IMR-90 (cell line): ENCODE data around the gene DCAF6.

ENCODE experiments used
- BHLHE40 ChIP-seq: fragments of 150-350 bp; IDR thresholded peaks from 2 replicates; pipeline ENCODE4 v1.6.1; 2016; ENCODE audit warnings: mild to moderate bottlenecking, low read depth, low read length
- CHD1 ChIP-seq: IDR thresholded peaks from 2 replicates; pipeline ENCODE4 v1.6.1; 2012; ENCODE audit warnings: low read depth, low read length, improper control_type of control experiment
- FOS ChIP-seq: fragments of 150-350 bp; IDR thresholded peaks from 2 replicates; pipeline ENCODE4 v1.6.1; 2016; ENCODE audit warnings: low read depth, low read length
- MAFK ChIP-seq: IDR thresholded peaks from 2 replicates; pipeline ENCODE4 v1.6.1; 2012; ENCODE audit warnings: low read depth, low read length, improper control_type of control experiment
- MXI1 ChIP-seq: IDR thresholded peaks from 2 replicates; pipeline ENCODE4 v1.6.1; 2012; ENCODE audit warnings: low read depth, mild to moderate bottlenecking, low read length, moderate library complexity, borderline replicate concordance
- NFE2L2 ChIP-seq: fragments of 150-350 bp; IDR thresholded peaks from 2 replicates; pipeline ENCODE4 v1.6.1; 2016; ENCODE audit warnings: low read depth, mild to moderate bottlenecking, low read length
- POLR2A ChIP-seq: IDR thresholded peaks from 2 replicates; pipeline ENCODE4 v1.6.1; 2012; ENCODE audit warnings: mild to moderate bottlenecking, low read depth, low read length
- RAD21 ChIP-seq: IDR thresholded peaks from 2 replicates; pipeline ENCODE4 v1.6.1; 2012; ENCODE audit warnings: low read length, improper control_type of control experiment
- RFX5 ChIP-seq: IDR thresholded peaks from 2 replicates; pipeline ENCODE4 v1.8.0; 2012; ENCODE audit warnings: low read depth, mild to moderate bottlenecking, low read length, moderate library complexity
- SMC3 ChIP-seq: fragments of 150-350 bp; IDR thresholded peaks from 2 replicates; pipeline ENCODE4 v1.6.1; 2016; ENCODE audit warnings: low read depth, mild to moderate bottlenecking, antibody characterized with exemption, low read length, moderate library complexity
- TF ChIP-seq, protein P1 (sequence below): conservative IDR thresholded peaks from 2 replicates; pipeline ENCODE4 v1.5.1; 2012; ENCODE audit warnings: mild to moderate bottlenecking, low read depth, low read length, improper control_type of control experiment
- TF ChIP-seq, protein P2 (sequence below): fragments of 150-350 bp; IDR thresholded peaks from 2 replicates; pipeline ENCODE4 v1.6.1; 2017; ENCODE audit warnings: mild to moderate bottlenecking, antibody characterized with exemption, low read length, low read depth
- TF ChIP-seq, protein P3 (sequence below): fragments of 150-350 bp; IDR thresholded peaks from 2 replicates; pipeline ENCODE4 v1.6.1; 2016; ENCODE audit warnings: low read depth, mild to moderate bottlenecking, low read length, moderate library complexity, borderline replicate concordance

DNA sequence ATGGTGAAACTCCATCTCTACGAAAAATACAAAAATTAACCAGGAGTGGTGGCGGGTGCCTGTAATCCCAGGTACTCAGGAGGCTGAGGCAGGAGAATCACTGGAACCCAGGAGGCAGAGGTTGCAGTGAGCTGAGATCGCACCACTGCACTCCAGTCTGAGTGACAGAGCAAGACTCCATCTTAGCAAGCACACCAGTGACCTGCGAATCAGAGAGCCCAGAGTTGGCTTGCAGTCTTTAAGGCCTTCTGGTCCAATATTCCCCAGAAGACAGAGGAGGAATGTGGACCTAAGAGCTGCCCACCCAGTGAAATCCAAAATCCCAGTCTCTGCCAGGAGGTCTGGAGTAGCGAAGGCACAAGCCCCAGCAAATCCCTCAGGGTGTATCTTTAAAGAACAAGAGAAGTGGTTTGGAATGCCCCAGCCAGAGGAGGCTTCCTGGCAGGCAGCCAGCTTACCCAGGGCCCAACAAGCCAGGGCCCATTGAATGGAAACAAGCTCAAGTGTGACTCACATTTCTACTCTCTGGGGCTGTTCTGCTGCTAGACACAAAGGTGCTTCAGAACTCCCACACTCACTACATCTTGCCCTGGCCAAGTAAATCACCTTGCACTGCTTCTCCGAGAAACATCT, 176.3 kb downstream of the DCAF6 start:
- TF ChIP-seq, protein P1, sequence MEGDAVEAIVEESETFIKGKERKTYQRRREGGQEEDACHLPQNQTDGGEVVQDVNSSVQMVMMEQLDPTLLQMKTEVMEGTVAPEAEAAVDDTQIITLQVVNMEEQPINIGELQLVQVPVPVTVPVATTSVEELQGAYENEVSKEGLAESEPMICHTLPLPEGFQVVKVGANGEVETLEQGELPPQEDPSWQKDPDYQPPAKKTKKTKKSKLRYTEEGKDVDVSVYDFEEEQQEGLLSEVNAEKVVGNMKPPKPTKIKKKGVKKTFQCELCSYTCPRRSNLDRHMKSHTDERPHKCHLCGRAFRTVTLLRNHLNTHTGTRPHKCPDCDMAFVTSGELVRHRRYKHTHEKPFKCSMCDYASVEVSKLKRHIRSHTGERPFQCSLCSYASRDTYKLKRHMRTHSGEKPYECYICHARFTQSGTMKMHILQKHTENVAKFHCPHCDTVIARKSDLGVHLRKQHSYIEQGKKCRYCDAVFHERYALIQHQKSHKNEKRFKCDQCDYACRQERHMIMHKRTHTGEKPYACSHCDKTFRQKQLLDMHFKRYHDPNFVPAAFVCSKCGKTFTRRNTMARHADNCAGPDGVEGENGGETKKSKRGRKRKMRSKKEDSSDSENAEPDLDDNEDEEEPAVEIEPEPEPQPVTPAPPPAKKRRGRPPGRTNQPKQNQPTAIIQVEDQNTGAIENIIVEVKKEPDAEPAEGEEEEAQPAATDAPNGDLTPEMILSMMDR, result no peak
- TF ChIP-seq POLR2A (no peak), MAFK (no peak), CHD1 (no peak), SMC3 (no peak), RAD21 (no peak), BHLHE40 (no peak), MXI1 (no peak), RFX5 (no peak), FOS (no peak), NFE2L2 (no peak)
- TF ChIP-seq, protein P2, sequence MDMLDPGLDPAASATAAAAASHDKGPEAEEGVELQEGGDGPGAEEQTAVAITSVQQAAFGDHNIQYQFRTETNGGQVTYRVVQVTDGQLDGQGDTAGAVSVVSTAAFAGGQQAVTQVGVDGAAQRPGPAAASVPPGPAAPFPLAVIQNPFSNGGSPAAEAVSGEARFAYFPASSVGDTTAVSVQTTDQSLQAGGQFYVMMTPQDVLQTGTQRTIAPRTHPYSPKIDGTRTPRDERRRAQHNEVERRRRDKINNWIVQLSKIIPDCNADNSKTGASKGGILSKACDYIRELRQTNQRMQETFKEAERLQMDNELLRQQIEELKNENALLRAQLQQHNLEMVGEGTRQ, result no peak
- TF ChIP-seq, protein P3, sequence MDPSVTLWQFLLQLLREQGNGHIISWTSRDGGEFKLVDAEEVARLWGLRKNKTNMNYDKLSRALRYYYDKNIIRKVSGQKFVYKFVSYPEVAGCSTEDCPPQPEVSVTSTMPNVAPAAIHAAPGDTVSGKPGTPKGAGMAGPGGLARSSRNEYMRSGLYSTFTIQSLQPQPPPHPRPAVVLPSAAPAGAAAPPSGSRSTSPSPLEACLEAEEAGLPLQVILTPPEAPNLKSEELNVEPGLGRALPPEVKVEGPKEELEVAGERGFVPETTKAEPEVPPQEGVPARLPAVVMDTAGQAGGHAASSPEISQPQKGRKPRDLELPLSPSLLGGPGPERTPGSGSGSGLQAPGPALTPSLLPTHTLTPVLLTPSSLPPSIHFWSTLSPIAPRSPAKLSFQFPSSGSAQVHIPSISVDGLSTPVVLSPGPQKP, result no peak
